ENCODE results near the gene COA1. TPM values are rescaled to one million over a fixed set of nuclear protein-coding genes. Genes with fewer than 3 reads are reported as not detected.
A peak's percentile ranks its signal among the peaks of the same experiment; 100 is the strongest.

Gene COA1
- total and polyA plus RNA-seq, 9 of the 15 experiments (the other 6 are each of a cell fraction or from before 2014, with no cell fraction given): 98.9 to 463 (median 181) TPM

- no peak for TF ChIP-seq CHD7 (IDR thresholded peaks at IDR 0.05; ENCODE audit: low read depth, low read length)
- no peak for TF ChIP-seq SMAD1 (IDR thresholded peaks at IDR 0.05; ENCODE audit: low read depth, low read length, partially characterized antibody)
- TF ChIP-seq SMAD3 (CRISPR knock-in tag; conservative IDR thresholded peaks at IDR 0.05): no peak
- no peak for TF ChIP-seq RBM34 (IDR thresholded peaks at IDR 0.05; ENCODE audit: borderline replicate concordance, insufficient read depth, low read length)
- TF ChIP-seq ESRRA (IDR thresholded peaks at IDR 0.05; ENCODE audit: borderline replicate concordance, low read depth): peak; percentile 81
- TF ChIP-seq KLF1 (tag; IDR thresholded peaks at IDR 0.05): no peak
- TF ChIP-seq JUNB (CRISPR knock-in tag; conservative IDR thresholded peaks at IDR 0.05): no peak
- TF ChIP-seq FOSL1 (tag; conservative IDR thresholded peaks at IDR 0.05): peak; percentile 78
- no peak for TF ChIP-seq ZNF551 (CRISPR knock-in tag; IDR thresholded peaks at IDR 0.05)
- no peak for TF ChIP-seq SRSF3 (IDR thresholded peaks at IDR 0.05; ENCODE audit: insufficient read depth, low read length)
- no peak for TF ChIP-seq ZNF175 (CRISPR knock-in tag; IDR thresholded peaks at IDR 0.05; ENCODE audit: low read depth)
- no peak for TF ChIP-seq E2F1 (CRISPR knock-in tag; IDR thresholded peaks at IDR 0.05)
- TF ChIP-seq ZNF717 (CRISPR knock-in tag; IDR thresholded peaks at IDR 0.05): no peak
- no peak for TF ChIP-seq POLR2B (IDR thresholded peaks at IDR 0.05; ENCODE audit: low read depth, partially characterized antibody)
Observed at GRCh38 chr7:43756368-43757072, 27.2 kb upstream of the COA1 start (continued).
